Measurements from ENCODE around the gene KAT2A.

Gene KAT2A

DNA sequence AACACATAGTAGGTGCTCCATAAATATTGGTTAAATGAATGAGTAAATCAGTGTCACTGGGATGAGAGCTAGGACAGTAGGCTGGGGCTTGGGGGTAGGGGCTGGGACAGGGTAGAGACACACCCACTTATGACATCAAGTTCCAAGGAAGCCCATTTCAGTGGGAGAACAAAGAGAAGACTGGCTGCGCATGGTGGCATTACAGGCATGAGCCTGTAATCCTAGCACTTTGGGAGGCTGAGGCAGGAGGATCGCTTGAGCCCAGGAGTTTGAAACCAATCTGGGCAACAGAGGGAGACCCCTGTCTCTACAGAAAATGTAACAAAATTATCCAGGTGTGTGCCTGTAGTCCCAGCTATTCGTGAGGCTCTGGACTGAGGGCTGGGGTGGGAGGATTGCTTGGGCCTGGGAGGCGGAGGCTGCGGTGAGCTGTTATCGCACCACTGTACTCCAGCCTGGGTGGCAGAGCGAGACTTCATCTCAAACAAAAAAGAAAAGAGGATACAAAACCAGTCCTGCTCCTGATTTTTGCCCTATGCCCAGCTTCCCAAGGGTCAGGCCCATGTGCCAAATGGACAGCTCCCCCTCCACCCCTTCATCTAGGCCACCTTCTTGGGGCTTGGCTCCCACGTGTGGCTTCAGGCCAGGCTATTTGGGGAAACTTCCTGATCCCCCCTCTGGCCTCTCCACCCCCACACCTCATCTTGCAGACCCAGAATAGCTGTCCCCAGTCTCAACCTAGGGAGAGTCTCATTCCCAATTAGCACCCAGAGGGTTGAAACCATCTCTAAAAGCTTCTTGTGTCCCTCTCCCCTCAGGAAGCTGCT is 30.0 kb downstream of the KAT2A start:
- no peak for FAIRE-seq

DNA sequence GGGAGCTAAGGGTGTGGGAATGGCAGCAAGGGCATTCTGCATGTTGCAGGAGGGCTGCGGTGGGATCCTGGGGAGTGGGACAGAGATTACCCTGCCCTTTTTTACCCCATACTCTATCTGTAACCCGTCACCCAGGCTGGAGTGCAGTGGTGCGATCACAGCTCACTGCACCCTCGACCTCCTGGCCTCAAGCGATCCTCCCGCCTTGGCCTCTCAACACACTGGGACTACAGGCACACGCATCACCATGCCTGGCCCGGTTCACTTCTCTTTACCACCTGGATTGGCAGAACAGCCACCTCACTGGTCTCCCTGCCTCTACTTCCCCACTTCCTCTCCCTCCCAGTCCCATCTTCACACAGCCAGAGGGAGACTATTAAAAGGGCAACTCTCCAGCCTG is 32.4 kb downstream of the KAT2A start:
- no peak for FAIRE-seq

GRCh38 chr17:42087736-42088705 is 33.1 kb downstream of the KAT2A start:
- no peak for FAIRE-seq

DNA sequence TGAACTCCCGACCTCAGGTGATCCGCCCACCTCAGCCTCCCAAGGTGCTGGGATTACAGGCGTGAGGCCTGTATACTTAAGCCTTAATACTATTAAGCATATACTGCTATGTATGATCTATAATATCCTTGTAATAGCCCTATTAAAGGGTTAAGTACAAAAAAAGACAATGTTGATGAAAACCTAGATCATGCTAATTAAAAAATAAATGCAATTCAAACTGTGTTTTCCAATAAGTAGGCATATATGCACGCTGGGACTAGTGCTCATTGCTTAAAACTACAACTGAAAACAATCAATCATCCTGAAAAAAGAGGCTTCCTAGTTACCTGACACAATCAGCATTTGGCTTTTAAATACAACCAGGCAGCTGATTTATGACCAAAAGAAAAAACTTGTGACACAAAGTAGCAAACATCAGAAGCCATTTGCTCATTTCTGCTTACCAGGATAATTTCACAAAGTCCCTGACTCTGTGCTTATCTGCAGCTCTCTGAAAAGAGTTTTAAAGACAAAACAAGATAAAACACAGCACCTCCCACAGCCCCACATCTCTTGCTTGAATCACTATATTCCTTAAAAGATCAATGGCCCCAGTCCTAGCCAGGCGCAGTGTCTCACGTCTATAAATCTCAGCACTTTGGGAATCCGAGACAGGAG is 34.0 kb downstream of the KAT2A start:
- no peak for FAIRE-seq

DNA sequence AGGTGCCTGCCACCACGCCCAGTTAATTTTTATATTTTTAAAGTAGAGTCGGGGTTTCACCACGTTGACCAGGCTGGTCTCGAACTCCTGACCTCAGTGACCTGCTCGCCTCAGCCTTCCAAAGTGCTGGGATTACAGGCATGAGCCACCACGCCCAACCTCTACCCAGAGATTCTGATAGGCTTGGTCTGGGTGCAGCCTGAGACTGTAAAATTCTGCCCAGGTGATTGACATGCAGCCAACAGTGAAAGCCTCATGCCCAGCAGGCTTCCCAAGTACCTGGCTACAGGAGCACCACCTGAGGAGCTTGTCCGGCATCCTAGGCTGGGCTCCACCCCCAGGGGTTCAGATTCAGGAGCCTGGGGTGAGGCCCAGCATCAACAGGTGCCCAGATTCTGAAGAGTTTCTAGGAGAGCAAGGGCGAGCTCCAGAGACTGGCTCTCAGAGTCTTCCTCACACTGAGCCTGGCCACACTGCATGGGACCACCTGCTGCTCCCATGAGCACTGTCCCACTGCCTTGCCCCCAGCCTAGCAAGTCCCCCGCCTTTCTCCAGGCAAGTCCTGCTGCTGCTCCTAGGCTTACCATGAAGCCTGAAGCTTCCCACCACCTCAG is 39.5 kb downstream of the KAT2A start:
- FAIRE-seq = no peak

DNA sequence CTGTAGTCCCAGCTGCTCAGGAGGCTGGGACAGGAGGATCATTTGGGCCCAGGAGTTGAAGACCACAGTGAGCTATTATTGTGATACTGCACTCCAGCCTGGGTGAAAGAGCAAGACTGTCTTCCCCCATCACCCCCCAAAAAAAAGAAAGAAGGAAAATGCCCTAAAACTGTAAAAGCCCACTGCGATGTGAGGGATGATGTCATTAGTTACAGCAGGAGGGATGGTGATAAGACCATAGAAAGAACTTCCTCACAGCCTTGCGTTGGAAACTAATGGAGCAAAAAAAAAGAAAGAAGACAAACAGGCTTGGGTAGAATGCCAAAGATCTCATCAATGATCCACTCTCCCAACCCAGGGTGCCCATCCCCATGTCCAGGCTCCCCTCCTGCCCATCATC is 41.6 kb downstream of the KAT2A start:
- no peak for FAIRE-seq

DNA sequence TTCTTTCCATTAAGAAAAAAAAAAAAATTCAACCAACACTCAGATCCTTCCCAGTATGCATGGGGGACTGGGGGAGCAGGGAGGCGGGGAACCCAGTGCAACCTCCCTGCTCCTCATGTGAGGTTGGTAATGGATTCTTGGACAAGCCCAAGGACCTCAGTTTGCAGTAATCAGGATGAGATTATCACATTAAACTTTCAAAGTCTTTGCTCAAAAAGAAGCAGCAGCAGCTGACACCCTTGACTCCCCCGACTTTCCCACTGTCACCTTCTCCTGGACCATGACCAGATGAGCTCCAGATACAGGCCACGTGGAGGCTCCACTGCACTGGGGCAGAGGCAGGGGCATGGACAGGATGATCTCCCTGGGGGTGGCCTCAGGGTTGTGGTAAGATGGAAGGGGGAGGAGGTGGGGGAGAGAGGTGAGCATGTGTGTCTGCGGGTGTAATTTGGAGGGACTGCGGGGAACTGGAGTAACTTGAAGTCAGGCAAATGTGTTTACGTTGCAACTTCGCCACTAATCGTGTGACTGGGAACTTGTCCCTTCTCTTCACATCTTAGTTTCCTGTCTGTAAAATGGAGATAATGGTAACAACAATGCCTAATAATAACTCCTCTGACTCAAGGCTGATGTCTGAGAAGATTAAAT is 42.6 kb downstream of the KAT2A start:
- FAIRE-seq = no peak

- FAIRE-seq = no peak
Observed at GRCh38 chr17:42077755-42078154, 43.4 kb downstream of the KAT2A start.

DNA sequence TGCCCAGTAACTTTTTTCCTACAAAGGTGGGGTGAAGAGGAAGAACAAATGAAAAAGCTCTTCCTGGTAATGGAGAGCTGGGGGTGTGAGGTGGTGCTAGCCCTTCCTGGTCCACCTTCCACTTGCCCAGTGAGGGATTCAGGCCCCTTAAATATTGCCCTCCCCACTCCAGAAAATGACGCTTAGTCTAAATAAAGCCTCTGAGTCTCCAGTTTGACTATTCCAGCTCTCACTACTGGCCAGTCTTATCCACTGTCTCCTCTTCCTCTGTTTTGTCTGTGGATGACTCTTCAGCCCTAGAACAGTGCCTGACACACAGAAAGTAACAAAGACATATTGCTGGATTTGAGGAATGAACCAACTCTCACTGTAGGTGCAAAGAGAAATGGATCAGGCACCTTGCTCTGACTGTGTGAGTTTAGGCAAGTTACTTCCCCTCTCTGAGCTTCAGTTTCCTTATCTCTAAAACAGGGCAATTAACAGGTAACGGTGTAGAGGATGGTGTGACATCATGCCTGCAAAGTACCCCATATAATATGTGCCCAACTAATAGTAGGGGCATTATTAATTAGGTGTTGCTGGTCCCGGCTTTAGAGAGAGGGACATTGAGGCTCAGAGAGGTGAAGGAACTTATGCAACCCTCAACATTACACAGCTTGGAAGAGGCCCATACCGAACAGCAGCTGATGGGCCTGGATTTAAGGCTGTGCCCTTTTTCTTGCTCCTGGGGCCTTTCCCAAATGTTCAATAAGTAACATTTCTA is 44.2 kb downstream of the KAT2A start:
- FAIRE-seq = no peak

GRCh38 chr17:42075789-42076188 is 45.4 kb downstream of the KAT2A start:
- no peak for FAIRE-seq

DNA sequence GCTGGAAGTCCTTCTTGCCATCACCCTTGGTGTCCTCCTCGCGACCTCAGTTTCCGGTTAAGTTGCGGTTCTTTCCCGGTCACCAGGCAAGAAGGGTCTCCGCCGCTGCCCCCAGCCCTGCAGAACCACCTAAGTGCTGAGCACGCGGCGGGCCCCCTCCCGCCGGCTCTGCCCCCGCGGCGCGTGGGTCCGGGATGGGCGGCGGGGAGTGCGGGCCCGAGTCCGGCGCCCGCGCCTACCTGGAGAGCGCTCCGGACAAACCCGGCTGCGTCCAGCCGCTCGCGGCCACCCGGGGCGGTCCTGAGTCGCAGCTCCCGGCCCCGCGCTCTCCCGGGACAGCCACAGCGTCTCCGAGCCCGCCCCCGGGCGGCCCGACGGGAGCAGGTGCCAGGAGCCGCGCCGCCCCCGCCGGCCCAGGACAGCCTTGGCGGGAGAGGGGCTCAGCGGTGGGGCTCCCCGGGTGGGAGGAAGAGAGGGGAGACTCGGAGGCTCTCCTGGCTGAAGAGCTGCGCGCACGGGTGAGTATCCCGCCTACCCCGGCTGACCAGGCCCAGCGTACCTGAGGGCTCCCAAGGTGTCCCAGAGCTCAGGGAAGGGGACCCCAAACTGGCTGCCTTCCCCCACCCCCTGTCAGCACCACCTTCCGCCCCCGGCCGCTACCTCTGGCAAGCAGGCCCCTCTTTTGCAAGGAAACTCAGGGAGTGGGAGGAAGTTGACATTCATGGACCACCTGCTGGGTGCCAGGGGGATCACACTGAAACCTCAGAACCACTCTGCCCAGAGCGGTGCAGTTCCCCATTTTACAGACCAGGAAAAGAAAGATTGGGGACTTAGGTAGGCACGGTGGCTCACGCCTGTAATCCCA is 48.6 kb downstream of the KAT2A start:
- no peak for FAIRE-seq

DNA sequence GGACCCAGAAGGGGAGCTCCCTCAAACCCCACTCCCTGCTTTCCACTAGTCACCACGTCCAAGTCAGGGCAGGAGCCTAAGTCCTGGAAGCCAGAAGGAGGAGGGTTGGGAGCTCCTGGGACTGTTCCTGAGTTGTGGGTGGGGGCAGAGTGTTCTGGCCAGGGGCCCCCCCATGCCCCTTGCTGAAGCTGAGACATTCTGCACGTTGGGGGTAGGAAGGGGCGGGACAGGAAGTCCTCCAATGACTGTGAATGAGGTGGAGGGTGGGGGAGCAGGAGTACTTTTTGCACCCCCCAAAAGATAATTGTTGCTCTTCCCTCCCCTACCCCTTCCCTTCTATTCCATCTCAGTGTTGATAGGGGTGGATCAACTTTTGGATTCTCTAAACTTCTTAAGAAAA is 49.4 kb downstream of the KAT2A start:
- no peak for FAIRE-seq

DNA sequence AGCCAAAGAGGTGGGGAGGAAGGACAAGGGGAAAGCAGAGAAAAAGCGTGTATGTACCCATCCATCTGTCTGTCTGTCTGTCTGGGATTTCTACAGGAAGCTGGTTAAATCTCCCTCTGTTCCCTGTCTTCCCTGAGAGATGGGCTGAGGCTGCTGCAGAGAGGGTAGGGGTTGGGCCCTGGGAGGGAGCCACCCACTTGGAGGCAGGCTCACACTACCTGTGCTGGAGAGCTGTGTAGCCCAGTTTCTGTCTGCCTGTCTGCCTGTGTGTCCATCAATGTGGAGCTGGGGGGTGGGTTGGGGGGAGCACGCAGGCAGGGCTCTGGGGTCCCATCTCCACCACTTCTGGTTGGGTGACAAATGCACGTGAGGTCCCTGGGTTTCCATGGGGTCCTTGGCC is 52.2 kb downstream of the KAT2A start:
- no peak for FAIRE-seq

DNA sequence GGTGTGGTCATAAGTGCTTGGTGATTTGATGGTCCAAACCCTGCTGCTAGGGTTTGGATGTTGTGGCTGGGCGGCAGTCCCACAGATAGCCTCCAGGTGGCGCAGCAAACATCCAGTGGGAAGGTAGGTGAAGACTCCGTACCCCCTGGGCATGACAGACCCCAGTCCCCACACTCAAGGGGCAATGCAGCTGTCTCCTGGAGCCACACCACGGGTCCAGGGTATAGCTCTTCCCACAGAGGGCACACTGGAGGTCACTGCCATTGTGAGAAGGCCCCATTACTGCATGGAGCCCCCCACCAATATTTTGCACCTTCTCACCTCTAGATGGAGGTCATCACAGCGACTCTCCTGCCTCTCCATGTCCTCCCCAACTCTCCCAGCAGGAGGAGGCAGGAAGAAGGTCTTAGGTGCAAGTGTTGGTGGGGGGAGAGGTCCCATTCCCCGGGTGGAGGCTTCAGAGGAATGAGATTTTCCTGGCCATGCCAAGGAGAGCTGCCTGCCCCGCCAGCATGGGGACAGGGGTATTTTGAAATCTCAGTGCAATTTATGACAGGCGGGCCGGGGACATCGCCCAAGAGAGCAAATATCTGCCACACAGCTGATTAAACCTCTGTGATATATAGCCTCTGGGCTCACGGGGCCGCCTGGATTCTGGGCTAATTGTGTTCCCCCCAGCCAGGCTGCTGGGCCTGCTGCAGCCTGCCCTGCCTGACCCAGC is 53.6 kb downstream of the KAT2A start:
- FAIRE-seq = no peak

- FAIRE-seq = no peak
Observed at GRCh38 chr17:42065201-42065600, 56.0 kb downstream of the KAT2A start.

Data from islet of Langerhans (tissue), 1 donor.